Measurements from ENCODE around the gene CELF1. TPM values are rescaled to one million over a fixed set of nuclear protein-coding genes. Genes with fewer than 3 reads are reported as not detected.
A peak's percentile ranks its signal among the peaks of the same experiment; 100 is the strongest.

Gene CELF1
- total RNA-seq, 6 experiments from 2014 or later: 66.3 to 86.5 (median 71.7) TPM

GRCh38 chr11:47441421-47441820, 111.5 kb downstream of the CELF1 start:
- TF ChIP-seq CTCF (IDR thresholded peaks at IDR 0.05) (no peak), POLR2A (IDR thresholded peaks at IDR 0.05) (no peak)
- intact Hi-C loops (cut with DNase I): no loop called here
- Histone ChIP-seq H3K4me3 (no peak overlapping the region), H3K4me1 (peaks cover 0 to 23% (median 6%) of the 10 kb centered on the region in 4 donors), H3K27me3 (no peaks in the 10 kb centered on the region), H3K9me3 (no peaks in the 10 kb centered on the region), H3K27ac (no peak overlapping the region), H3K36me3 (no peaks in the 10 kb centered on the region)
- 76% methylated on average over 2 of the region's 12 CpGs for WGBS (ENCODE audit: insufficient coverage, low coverage, low lambda C conversion rate, missing lambda C conversion rate)
- ATAC-seq: no peak
- no peak for DNase-seq

GRCh38 chr11:47440054-47440476, 112.9 kb downstream of the CELF1 start:
- WGBS (ENCODE audit: insufficient coverage, low coverage, low lambda C conversion rate, missing lambda C conversion rate): 92% methylated on average over 2 of the region's 2 CpGs
- TF ChIP-seq POLR2A (IDR thresholded peaks at IDR 0.05) (no peak), CTCF (IDR thresholded peaks at IDR 0.05) (no peak)

GRCh38 chr11:47438721-47439120, 114.2 kb downstream of the CELF1 start:
- peaks cover 0 to 39% (median 10%) of the 10 kb centered on the region in 4 donors for H3K4me1 ChIP-seq
- H3K27me3 ChIP-seq: no peaks in the 10 kb centered on the region
- no peak for DNase-seq
- TF ChIP-seq POLR2A (IDR thresholded peaks at IDR 0.05): no peak
- TF ChIP-seq CTCF (IDR thresholded peaks at IDR 0.05): no peak
- 80% methylated on average over 1 of the region's 18 CpGs for WGBS (ENCODE audit: insufficient coverage, low coverage, low lambda C conversion rate, missing lambda C conversion rate)
- intact Hi-C loops (cut with DNase I): no loop called here
- H3K27ac ChIP-seq: peak overlapping the region in 2 of 3 donors; percentile 92 to 94
- no peak for ATAC-seq
- H3K9me3 ChIP-seq: no peaks in the 10 kb centered on the region
- H3K36me3 ChIP-seq: no peaks in the 10 kb centered on the region
- H3K4me3 ChIP-seq: no peak overlapping the region

More at GRCh38 chr11:47440054-47440476, 112.9 kb downstream of the CELF1 start:
- intact Hi-C loops (cut with DNase I): no loop called here
- Histone ChIP-seq H3K27me3 (no peaks in the 10 kb centered on the region), H3K9me3 (no peaks in the 10 kb centered on the region), H3K4me3 (no peak overlapping the region), H3K27ac (no peak overlapping the region), H3K36me3 (no peaks in the 10 kb centered on the region), H3K4me1 (peaks cover 0 to 35% (median 6%) of the 10 kb centered on the region in 4 donors)
- DNase-seq: no peak
- no peak for ATAC-seq

GRCh38 chr11:47437746-47438418, 115.0 kb downstream of the CELF1 start:
- Histone ChIP-seq H3K9me3 (no peaks in the 10 kb centered on the region), H3K4me1 (peaks cover 0 to 48% (median 10%) of the 10 kb centered on the region in 4 donors), H3K36me3 (no peaks in the 10 kb centered on the region), H3K27ac (peak overlapping the region in 2 of 3 donors; percentile 92 to 94), H3K27me3 (no peaks in the 10 kb centered on the region), H3K4me3 (peak overlapping the region in 1 of 3 donors; percentile 14)
- intact Hi-C loops (cut with DNase I): no loop called here
- DNase-seq (peak; percentile 79 to 95 (median 93)), ATAC-seq (peak; percentile 80 to 89 (median 82))
- WGBS (ENCODE audit: insufficient coverage, low coverage, low lambda C conversion rate, missing lambda C conversion rate): 50% methylated on average over 6 of the region's 16 CpGs
- TF ChIP-seq CTCF (IDR thresholded peaks at IDR 0.05) (no peak), POLR2A (IDR thresholded peaks at IDR 0.05) (no peak)
